ENCODE measurements around the gene IRF3.

- no peak for TF ChIP-seq CTCF (IDR thresholded peaks at IDR 0.05)
- TF ChIP-seq EP300 (IDR thresholded peaks at IDR 0.05) = no peak
These were observed 34.0 kb downstream of the IRF3 start for GRCh38 chr19:49631610-49632192.

Data from esophagus muscularis mucosa (tissue), 3 donors.